ENCODE measurements around the gene FOSL2.
A peak's percentile ranks its signal among the peaks of the same experiment; 100 is the strongest.

The FOSL2 gene

DNA sequence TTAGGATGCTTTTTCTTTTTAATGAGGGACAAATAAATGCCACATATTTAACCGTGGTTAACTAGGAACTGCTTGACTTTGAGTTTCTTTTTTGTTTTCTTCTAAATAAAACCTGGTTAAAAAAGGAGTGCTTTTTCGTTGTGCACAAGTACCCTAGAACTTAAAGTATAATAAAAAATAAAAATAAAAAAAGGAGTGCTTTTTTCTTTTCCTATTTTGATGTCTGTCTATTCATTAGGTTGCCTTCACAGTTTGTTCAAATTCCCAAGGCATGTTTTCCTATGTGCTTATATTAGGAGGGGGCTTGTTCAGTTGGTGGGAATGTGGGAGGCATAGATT is 4.4 kb downstream of the FOSL2 start:
- DNase-seq, result no peak

DNA sequence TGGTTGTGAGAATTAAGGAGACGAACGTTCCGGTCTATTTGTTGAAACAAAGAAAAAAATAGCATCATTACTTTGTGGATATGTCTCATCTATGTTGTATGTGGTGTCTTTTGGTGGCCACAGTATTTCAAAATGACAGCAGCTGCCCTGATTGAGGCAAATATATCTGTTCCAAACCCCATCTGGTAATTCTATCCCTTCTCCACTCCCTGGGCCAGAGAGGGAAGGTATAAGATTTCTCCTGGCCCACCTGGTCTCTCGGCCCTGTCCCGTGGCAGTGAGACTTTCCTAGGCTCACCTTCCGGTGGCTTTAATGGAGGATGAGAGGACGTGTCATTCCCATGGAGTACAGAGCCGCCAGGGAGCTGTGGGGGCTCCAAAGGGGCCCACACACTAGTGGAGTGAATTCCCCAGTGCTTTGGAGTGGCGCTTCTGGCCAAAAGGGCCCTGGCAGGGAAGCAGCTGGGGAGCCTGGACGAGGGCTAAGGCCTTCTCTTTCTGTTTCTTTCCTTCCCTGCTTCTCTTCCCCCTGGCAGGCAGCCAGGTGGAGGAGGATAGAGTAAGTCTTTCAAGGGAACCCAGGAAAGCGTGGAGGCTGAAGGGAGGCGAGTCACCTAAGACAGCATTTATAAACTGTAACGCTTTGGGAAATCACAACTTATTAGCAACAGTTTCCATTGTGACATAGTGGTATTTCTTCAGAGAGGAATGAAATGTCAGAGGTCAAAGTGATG is 5.6 kb downstream of the FOSL2 start:
- DNase-seq, result peak in 1 of 2 experiments; percentile 26

DNA sequence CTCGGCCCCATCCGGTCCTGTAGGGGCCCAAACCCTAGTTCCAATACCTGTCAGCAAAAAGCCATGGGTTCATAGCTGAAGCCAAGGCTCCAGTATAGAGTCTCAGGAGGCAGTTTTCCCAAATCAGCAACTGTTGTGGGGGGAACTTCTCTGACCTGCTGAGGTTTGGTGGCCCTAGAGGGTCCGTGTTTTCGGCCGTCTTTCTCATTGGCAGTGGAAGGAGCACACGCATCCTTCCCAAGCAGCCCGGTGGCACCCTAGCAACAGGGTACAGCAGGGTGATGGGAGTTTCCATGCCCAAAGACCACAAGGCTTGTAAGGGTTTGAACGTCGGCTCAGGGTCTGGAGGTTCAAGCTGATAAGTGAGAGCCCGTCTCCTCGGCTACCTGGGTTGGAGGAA is 6.6 kb downstream of the FOSL2 start:
- DNase-seq, result no peak

DNA sequence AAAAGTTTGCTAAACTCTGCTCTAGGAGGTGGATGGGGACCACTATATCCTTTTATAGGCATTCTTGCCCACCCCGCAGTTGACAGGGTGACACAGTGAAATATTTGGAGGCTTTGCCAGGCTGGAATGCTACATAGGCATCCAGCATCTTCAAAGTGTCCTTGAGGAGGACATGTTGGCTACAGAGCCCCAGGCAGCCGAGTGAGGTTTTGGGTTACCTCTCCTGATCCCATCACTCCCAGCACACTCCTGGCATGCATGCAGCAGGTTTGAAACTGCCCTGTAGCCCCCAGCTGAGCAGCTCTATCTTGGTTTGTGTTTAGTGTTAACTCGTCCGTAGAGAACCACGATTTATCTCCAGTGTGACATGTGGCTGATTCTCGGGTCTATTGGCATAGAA is 7.3 kb downstream of the FOSL2 start:
- DNase-seq, result no peak

DNA sequence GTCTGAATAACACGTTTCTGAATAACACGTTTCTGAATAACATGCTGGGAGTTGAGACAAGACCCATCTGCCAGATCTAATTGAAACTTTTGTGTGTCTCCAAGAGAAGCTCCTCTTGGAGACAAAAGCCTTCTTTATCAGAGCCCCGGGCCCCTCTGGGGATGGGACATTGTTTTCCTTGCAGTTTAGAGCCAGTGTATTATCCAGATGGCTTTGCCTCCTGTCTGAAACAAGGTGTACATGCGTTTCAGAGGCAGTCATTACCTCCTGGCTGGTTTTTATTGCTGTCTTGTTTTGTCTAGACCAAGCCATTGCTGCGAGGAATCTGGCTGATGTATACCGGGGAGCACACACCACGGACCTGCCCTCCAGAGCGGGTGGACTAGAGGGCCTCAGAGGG is 7.8 kb downstream of the FOSL2 start:
- DNase-seq, result no peak

DNA sequence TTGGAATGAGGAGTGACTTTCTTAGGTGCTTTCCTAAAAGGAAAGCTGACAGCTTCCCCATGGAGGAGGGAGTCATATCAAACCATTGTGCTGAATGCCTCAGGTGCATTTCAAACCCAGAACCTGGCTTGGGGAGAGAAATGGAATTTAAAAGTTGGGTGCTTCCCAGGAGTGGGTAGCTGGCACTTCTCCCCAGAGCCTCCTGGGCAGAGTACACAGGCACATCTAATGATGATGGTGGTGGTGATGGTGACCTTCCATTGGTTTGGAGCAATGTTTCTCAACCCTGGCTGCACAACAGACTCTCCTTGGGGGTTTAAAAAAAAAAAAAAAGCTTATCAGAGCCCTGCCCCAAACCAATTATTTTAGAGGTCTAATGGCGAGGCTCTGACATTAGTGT is 8.3 kb downstream of the FOSL2 start:
- no peak for DNase-seq

DNA sequence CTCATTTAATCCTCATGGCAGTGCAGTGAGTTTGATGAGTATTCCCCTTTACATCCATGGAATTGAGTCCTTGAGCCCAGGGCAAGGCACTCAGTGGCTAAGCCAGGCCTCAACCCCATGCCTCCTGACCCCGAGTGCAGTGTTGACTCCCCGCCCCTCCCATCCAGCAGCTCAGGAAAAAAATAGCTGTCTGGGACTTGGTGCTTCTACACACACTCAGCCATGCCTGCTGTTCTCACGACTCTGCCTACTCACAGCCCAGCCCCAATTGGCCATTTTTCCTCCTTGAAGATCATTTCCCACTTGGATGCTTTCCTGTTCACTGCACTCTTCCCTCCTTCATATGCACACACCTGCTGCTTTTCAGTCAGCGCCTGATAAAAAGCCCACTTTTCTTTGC is 8.8 kb downstream of the FOSL2 start:
- no peak for DNase-seq

DNA sequence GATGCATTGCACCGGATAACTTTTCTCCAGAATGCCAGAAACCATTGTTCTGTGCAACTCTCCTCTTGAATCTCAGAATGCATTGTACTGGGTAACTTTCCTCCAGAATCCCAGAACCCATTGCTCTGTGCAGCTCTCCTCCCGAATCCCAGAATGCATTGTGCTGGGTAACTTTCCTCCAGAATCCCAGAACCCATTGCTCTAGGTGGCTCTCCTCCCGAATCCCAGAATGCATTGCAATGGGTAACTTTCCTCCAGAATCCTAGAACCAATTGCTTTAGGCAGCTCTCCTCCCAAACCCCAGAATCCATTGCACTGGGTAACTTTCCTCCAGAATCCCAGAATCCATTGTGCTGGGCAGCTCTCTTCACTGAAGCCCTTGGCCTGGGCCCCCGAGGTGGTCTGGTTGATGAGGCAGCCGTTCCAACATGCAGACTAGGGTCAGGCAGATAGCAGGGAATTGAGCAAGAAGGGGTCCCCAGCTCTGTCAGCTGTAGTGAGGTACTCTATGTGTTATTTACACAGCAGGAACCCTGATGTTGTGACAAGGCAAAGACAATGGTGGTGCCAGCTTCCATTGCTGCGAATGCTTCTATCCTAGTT is 9.4 kb downstream of the FOSL2 start:
- no peak for DNase-seq

DNA sequence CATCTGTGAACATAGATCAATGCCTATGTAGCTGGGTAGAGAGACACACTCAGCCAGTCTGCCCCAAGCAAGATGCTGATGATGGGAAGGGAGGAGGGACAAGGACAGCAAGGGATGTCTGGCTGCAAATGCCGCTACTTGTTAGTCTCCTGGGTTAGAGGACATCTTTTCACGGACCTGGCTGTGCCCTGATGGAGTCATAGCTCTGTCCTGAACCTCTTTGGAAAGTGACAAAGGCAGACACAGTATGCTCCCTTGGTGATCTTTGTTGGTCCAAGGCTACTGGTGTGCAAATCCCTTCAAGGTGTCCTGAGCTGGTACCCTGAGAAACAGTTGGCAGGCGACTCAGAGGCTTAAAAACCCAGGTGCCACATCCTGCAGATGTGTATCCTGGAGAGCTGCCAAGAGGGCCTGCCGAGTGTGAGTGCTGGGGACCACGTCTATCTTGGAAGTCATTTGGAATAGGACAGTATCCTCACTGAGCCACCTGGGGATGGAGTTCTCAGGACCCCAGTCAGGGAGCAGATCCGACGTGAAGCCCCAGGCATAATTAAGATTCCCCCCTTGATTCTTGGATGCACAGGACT is 10.8 kb downstream of the FOSL2 start:
- DNase-seq, result no peak

DNA sequence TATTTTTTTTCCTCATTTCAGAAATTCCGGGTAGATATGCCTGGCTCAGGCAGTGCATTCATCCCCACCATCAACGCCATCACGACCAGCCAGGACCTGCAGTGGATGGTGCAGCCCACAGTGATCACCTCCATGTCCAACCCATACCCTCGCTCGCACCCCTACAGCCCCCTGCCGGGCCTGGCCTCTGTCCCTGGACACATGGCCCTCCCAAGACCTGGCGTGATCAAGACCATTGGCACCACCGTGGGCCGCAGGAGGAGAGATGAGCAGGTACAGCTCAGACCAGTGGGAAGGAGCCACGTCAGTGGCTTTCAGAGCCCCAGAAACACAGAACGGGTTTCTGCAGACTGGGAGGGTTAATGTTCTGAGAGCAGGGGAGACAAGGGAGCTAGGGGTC is 11.4 kb downstream of the FOSL2 start:
- no peak for DNase-seq

DNA sequence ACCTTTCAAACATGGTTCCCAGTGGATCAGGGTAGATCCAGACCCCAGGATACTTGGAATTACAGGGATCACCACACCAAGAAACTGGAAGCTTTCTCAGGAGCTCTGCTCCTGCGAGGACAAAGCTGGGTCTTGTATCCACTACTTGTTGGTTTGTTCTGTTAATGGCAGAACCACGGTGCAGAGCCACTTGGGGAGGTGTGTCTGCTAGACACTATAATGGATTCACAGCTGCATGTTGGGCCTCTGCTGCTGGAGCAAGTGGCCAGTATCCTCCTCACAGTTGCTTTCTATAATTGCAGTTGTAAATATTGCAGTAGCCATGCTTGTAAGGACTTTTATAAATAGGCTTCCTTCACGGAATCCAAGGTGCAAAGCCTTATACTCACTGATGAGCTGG is 12.9 kb downstream of the FOSL2 start:
- DNase-seq, result no peak

DNA sequence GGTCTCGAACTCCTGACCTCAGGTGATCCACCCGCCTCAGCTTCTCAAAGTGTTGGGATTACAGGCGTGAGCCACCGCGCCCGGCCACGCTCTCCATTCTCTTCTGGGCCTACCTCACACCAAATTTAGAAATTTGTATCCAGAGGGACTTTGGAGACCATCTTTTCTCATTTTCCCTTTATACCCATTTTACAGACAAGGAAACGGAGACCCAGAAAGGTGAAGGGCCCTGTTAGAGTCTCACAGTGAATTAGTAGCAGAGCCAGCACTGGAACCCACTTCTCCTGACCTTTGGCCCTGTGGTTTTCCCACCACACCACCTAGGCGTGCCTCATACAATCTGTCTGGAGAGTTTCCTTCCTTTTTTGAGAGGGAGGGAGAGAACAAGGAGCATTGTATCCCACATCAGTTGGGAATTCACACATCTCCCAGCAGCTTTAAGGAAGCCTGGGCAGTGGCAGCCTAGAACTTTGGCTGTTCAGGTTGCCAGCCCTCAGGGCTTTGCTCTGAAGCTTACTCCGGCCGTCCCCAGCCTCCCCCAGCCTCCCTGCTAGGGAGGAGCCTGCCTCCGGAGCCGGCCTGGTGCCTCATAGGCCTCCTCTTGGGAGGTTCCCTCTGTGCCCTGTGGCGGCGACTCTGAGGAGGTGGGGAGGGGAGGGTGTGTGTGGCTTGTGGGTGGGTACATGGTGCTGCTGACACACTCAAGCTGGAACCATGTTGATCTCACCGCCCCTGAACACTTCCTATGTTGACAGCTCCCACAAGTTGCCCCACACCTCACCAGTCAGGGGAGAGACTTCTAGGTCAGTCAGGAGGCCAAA is 13.8 kb downstream of the FOSL2 start:
- no peak for DNase-seq

DNA sequence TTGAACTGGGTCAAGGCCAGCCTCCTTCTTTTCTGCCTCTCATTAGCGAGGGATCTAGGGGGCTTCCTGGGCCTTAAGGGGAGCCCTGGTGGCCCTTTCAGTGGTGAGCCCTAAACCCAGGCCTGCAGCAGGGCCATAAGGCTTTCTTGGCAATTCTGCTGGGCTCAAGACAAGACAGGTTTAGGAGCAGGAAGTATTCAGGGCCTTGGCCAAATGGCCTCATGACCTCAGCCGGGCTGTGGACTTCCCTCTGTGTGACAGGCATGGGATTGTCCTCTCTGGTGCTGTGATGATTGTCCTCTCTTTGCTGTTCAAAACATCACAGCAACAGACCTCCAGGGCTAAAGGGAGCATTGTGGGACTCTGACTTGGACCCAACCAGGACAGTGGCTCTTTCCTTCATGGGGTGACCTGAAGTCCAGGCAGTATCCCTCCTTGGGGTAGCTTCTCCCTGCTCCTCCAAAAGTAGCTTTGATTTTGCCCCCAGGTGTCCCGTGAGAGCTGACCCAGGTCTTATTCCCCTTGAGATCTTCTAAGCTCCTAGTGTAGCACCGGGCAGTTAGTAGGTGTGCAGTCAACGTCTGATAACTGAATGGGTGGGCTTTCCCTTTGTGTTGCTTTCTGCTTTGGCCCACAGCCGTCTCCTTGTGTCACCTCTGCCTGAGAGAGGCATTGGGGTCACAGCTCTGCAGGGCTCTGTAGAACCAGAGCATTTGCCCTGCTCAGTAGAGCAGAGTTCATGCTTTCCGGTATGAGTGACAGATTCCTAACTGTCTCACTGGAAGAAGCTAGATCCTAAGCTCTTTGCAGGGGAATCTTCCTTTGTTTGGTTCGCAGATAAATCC is 14.7 kb downstream of the FOSL2 start:
- DNase-seq, result no peak

DNA sequence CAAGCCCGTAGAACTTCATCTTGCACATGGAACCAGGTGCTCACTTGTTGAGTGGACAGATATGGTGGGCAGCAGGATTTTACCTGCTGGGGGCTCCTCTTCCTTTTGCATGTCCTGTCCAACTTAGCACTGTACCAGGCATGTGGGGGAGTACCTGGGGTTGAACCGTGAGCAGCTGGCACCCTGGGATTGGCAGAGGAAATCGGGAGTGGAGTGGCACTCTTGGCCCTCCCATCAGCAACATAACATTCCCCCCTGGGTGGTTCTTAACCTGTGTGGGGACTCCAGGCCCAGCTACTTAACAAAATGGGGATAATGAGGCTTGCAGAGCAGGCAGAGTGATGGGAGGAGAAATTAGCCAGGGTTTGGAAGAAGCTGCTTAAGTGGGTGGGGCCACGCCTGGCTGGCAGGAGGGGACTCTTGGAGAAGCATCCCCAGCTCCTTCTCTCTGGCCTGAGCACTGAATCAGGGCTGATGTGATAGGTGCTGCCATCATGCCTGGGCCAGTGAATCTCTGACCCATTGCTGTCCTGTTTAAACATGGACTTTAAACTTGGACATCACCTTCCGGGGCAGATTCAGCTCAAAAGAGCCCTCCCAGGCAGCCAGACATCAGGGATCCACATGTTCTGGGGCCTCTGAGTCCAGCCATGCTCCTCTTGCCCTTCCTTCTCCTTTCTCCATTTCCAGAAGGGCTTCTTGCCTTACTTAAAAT is 15.5 kb downstream of the FOSL2 start:
- DNase-seq, result no peak

DNA sequence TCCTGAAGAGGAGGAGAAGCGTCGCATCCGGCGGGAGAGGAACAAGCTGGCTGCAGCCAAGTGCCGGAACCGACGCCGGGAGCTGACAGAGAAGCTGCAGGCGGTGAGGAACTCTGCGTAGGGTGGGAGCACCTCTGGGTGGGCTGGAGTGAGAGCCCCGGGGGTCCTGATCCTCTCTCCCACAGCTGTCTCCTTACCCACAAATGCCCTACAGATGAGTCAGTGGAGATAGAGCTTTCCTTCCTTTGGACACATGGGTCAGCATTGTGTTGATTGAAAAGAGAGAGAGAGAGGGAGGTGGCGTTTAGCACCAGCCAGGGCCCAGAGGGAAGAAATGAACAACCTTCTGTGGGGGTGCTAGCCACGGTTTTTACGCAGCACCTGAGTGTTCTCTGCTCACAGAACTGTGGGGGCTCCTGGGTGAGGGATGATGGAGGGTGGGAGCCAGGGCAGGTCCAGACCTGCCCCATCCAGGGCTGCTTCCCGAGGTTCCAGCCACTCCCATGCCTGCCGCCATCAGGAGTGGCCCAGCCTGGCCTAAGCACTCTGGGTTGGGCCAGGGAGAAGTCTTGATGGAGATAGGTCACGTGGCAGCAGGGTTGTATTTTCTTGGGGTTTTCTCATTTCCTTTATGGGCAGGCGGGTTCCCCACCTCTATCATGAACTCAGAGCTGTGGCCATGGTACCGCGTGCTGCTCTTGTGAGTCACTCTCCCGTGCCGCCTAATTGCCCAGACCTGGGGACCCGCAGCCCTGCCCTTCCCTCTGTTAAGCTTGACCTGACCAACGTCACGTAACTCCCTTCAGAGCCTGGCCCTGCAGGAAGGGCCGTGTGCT is 16.3 kb downstream of the FOSL2 start:
- DNase-seq, result no peak

DNA sequence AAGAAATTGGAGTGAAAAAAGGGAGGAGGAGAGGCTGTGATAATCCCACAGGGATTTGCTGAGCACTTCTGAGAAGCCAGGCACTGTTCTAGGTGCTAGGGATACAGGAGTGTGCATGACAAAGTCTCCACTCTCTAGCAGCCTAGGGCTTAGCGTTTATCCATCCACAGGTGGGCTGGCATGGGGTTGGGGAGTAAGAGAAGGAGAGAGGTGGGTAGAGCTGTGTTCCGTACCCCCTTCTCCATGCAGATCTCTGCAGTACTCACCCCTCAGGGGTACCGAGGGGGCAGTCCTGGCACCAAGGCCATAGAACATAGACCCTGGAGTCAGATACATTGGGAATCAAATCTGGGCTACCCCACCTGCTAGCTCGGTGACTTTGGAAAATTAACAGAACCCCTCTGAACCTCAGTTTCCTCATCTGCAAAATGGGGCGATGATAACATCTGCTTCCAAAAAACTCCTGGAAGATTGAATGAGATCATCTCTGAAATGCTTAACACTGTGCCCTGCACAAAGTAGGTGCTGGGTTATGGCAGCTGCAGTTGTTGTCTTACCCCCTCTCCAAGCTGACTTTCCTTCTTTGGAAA is 18.6 kb downstream of the FOSL2 start:
- DNase-seq, result no peak

DNA sequence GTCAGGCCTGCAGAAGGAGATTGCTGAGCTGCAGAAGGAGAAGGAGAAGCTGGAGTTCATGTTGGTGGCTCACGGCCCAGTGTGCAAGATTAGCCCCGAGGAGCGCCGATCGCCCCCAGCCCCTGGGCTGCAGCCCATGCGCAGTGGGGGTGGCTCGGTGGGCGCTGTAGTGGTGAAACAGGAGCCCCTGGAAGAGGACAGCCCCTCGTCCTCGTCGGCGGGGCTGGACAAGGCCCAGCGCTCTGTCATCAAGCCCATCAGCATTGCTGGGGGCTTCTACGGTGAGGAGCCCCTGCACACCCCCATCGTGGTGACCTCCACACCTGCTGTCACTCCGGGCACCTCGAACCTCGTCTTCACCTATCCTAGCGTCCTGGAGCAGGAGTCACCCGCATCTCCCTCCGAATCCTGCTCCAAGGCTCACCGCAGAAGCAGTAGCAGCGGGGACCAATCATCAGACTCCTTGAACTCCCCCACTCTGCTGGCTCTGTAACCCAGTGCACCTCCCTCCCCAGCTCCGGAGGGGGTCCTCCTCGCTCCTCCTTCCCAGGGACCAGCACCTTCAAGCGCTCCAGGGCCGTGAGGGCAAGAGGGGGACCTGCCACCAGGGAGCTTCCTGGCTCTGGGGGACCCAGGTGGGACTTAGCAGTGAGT is 19.4 kb downstream of the FOSL2 start:
- DNase-seq, result no peak

DNA sequence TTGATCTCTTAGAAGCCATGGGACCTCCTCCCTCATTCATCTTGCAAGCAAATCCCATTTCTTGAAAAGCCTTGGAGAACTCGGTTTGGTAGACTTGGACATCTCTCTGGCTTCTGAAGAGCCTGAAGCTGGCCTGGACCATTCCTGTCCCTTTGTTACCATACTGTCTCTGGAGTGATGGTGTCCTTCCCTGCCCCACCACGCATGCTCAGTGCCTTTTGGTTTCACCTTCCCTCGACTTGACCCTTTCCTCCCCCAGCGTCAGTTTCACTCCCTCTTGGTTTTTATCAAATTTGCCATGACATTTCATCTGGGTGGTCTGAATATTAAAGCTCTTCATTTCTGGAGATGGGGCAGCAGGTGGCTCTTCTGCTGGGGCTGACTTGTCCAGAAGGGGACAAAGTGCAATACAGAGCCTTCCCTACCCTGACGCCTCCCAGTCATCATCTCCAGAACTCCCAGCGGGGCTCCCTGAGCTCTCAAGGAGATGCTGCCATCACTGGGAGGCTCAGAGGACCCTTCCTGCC is 20.0 kb downstream of the FOSL2 start:
- no peak for DNase-seq

DNA sequence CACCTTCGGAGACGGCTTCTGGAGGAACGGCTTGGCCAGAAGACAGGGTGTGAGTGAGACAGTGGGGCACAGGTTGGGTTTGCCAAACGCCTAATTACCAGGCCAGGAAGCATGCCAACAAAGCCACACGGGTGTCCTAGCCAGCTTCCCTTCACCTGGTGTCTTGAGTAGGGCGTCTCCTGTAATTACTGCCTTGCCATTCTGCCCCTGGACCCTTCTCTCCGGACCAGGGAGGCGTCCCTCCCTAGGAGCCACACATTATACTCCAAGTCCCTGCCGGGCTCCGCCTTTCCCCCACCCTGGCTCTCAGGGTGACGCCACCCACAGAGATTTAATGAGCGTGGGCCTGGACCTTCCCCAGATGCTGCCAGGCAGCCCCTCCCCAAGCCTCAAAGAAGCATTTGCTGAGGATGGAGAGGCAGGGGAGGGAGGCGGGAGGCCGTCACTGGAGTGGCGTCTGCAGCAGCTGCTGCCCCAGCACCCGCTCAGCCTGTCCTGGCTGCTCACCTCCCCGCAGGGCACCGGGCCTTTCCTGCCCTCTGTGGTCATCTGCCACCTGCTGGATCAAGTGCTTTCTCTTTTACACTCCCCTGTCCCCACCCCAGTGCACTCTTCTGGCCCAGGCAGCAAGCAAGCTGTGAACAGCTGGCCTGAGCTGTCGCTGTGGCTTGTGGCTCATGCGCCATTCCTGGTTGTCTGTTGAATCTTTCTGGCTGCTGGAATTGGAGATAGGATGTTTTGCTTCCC is 20.7 kb downstream of the FOSL2 start:
- DNase-seq, result no peak
